Transverse colon (tissue), 4 donors: Measurements from ENCODE around the gene TCF7L2. TPM values are rescaled to one million over a fixed set of nuclear protein-coding genes. Genes with fewer than 3 reads are reported as not detected.

Experiments
- DNase-seq: peaks from one replicate; pipeline ENCODE4 v3.0.0-alpha.2; 2019
- H3K27ac ChIP-seq, 4 donors: fragments of 200-600 bp; sonication (generic); 2 replicates each; pipeline ENCODE4 v1.5.1; 2016 to 2018; ENCODE audit warnings: inconsistent platforms in 4 of 4
- H3K27me3 ChIP-seq: fragments of 200-600 bp; sonication (generic); 2 replicates; pipeline ENCODE4 v1.5.1; 2017; ENCODE audit warnings: inconsistent platforms
- H3K36me3 ChIP-seq, 4 donors: fragments of 200-600 bp; sonication (generic); 2 replicates each; pipeline ENCODE4 v1.5.1; 2017 to 2019; ENCODE audit warnings: inconsistent platforms in 4 of 4
- H3K4me1 ChIP-seq, 4 donors: fragments of 200-600 bp; sonication (generic); 2 replicates each; pipeline ENCODE4 v1.5.1; 2017 to 2020; ENCODE audit warnings: inconsistent platforms in 4 of 4
- H3K4me3 ChIP-seq, 4 donors: fragments of 200-600 bp; sonication (generic); 1 replicate in 1 of 4; 2 replicates in 3 of 4; pipeline versions ENCODE4 v1.5.1 to v1.6.1; 2017 to 2019; ENCODE audit warnings: inconsistent platforms in 4 of 4
- H3K9me3 ChIP-seq, 2 donors: fragments of 200-600 bp; sonication (generic); 2 replicates each; pipeline ENCODE4 v1.5.1; 2017 to 2019; ENCODE audit warnings: inconsistent platforms in 2 of 2
- EP300 ChIP-seq: sonication (generic); formaldehyde crosslinking; IDR thresholded peaks from one replicate; pipeline ENCODE4 v1.6.1; 2017; ENCODE audit warnings: antibody characterized with exemption, low read depth
- POLR2A ChIP-seq: fragments of 450-650 bp; IDR thresholded peaks from one replicate; pipeline ENCODE4 v1.6.1; 2016; ENCODE audit warnings: antibody characterized with exemption, mild to moderate bottlenecking, moderate library complexity
- POLR2AphosphoS5 ChIP-seq, 3 donors: sonication (generic); formaldehyde crosslinking; IDR thresholded peaks; one replicate each; pipeline ENCODE4 v1.6.1; 2016; ENCODE audit warnings: antibody characterized with exemption in 3 of 3
- WGBS, 2 donors: methylation state at CpG; one replicate each; pipeline ENCODE4 v1.1.5; 2018; ENCODE audit warnings: low coverage in 1 of 2; 5-methylcytosine and 5-hydroxymethylcytosine counted together
- in situ Hi-C, 4 donors: fragments of 200-750 bp; cut with MboI; loops; one replicate each; pipeline versions ENCODE4 v1.15.0 to v1.15.1; 2017; ENCODE audit warnings: low sequenced_read_pairs in 3 of 4, low pct_ligation_motif_present in 1 of 4, low pct_unique_long_range_greater_than_20kb in 1 of 4
- intact Hi-C: fragments of 100-400 bp; cut with DNase I; formaldehyde crosslinking; loops from one replicate; pipeline ENCODE4 v1.15.1; 2023; ENCODE audit warnings: low total_unique reads
- total RNA-seq, 4 donors: library from RNA; depleted of rRNA; stranded (reverse); fragments of >200 nt; gene quantifications; one replicate each; pipeline ENCODE4 v1.1.0, GENCODE V29; 2016
- TF ChIP-seq, protein P1 (sequence below), 5 experiments: fragments of 200-600 bp in 3 of 5; fragments of 450-650 bp in 2 of 5; sonication (generic) in 3 of 5; IDR thresholded peaks; 1 replicate in 2 of 5; 2 replicates in 3 of 5; pipeline ENCODE4 v1.5.1; 2016 to 2017; ENCODE audit warnings: antibody characterized with exemption in 5 of 5, inconsistent platforms in 3 of 5, mild to moderate bottlenecking in 2 of 5, moderate library complexity in 1 of 5

TCF7L2 gene
- total RNA-seq, 4 donors from 2014 or later = 84.6 to 249 (median 137) TPM

GRCh38 chr10:112969542-112969941 lies 19.5 kb downstream of the TCF7L2 start:
- Histone ChIP-seq H3K36me3 (peaks cover 0 to 5% (median 0%) of the 10 kb centered on the region in 4 donors), H3K9me3 (no peaks in the 10 kb centered on the region), H3K4me3 (no peak overlapping the region), H3K27me3 (no peaks in the 10 kb centered on the region), H3K4me1 (peaks cover 6 to 19% (median 9%) of the 10 kb centered on the region in 4 donors), H3K27ac (no peak overlapping the region)
- DNase-seq = peak; percentile 44
- in situ Hi-C loops (loop anchor here in 2 of 4 donors (25.0 kb wide), 2 partner anchors 118 to 418 kb away; no protein-coding TSS in a partner anchor), intact Hi-C loops (no loop called here)
- TF ChIP-seq, protein P1, sequence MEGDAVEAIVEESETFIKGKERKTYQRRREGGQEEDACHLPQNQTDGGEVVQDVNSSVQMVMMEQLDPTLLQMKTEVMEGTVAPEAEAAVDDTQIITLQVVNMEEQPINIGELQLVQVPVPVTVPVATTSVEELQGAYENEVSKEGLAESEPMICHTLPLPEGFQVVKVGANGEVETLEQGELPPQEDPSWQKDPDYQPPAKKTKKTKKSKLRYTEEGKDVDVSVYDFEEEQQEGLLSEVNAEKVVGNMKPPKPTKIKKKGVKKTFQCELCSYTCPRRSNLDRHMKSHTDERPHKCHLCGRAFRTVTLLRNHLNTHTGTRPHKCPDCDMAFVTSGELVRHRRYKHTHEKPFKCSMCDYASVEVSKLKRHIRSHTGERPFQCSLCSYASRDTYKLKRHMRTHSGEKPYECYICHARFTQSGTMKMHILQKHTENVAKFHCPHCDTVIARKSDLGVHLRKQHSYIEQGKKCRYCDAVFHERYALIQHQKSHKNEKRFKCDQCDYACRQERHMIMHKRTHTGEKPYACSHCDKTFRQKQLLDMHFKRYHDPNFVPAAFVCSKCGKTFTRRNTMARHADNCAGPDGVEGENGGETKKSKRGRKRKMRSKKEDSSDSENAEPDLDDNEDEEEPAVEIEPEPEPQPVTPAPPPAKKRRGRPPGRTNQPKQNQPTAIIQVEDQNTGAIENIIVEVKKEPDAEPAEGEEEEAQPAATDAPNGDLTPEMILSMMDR (IDR thresholded peaks at IDR 0.05) = no peak
- TF ChIP-seq POLR2AphosphoS5 (IDR thresholded peaks at IDR 0.05) = no peak
- TF ChIP-seq POLR2A = no peak
- 60% methylated on average over 1 to 2 of the region's 2 CpGs for WGBS, 2 donors

- 69 to 77% methylated on average over 3 to 4 of the region's 4 CpGs for WGBS, 2 donors
- no peak for DNase-seq
- intact Hi-C loops = no loop called here
- in situ Hi-C loops = loop anchor here in 2 of 4 donors (25.0 kb wide), 2 partner anchors 117 to 417 kb away; no protein-coding TSS in a partner anchor
- H3K27me3 ChIP-seq = no peaks in the 10 kb centered on the region
- H3K27ac ChIP-seq = no peak overlapping the region
- peaks cover 0 to 5% (median 0%) of the 10 kb centered on the region in 4 donors for H3K36me3 ChIP-seq
- H3K4me3 ChIP-seq = no peak overlapping the region
- H3K9me3 ChIP-seq = no peaks in the 10 kb centered on the region
- TF ChIP-seq POLR2A = no peak
- H3K4me1 ChIP-seq = peaks cover 4 to 16% (median 9%) of the 10 kb centered on the region in 4 donors
Observed at GRCh38 chr10:112970021-112970420, 20.0 kb downstream of the TCF7L2 start.

DNA sequence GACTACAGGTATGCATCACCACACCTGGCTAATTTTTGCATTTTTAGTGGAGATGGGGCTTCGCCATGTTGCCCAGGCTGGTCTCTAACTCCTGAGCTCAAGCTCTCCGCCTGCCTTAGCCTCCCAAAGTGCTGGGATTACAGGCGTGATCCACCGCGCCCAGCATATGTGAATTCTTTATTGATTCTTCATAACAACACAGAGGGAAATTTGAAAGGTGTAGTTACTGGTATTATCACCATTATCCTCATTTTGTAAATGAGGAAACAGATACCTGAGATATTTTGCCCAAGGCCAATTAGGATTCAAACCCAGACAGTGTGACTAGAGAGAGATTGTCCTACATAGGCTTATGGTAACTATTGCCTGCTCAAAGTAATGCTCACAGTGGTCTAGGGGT lies 22.6 kb downstream of the TCF7L2 start:
- intact Hi-C loops = no loop called here

DNA sequence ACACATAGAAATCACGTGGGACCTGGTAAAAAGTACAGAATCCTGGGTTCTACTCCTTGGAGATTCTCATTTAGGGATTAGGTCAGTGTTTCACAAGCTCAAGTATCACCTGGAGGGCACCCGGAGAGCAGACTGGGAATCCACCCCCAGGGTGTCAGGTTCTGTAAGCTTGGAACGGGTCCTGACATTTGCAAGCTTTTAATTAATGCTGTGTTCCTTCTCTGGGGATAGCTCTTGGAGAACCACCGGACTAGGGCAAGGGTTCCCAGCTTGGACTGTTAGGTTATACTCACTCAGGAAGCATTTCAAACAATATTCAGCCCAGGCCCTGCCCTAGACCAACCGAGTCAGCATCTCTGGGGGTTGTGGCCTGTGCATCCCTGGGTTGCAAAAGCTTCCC lies 23.0 kb downstream of the TCF7L2 start:
- 86% methylated on average over 5 of the region's 5 CpGs; no CpG with 5 or more reads in 1 of the 2 donors for WGBS, 2 donors
- peaks cover 0 to 5% (median 0%) of the 10 kb centered on the region in 4 donors for H3K36me3 ChIP-seq
- in situ Hi-C loops (loop anchor here in 2 of 4 donors (25.0 kb wide), 2 partner anchors 114 to 414 kb away; no protein-coding TSS in a partner anchor), intact Hi-C loops (no loop called here)
- DNase-seq = no peak
- H3K9me3 ChIP-seq = no peaks in the 10 kb centered on the region
- H3K4me1 ChIP-seq = peaks cover 0 to 12% (median 7%) of the 10 kb centered on the region in 4 donors
- no peaks in the 10 kb centered on the region for H3K27me3 ChIP-seq
- no peak for TF ChIP-seq POLR2AphosphoS5 (IDR thresholded peaks at IDR 0.05)
- no peak overlapping the region for H3K27ac ChIP-seq
- no peak overlapping the region for H3K4me3 ChIP-seq

More for the DNA sequence above, 22.6 kb downstream of the TCF7L2 start:
- Histone ChIP-seq H3K9me3 (no peaks in the 10 kb centered on the region), H3K36me3 (peaks cover 0 to 5% (median 0%) of the 10 kb centered on the region in 4 donors), H3K4me3 (no peak overlapping the region), H3K4me1 (peaks cover 0 to 12% (median 7%) of the 10 kb centered on the region in 4 donors), H3K27ac (no peak overlapping the region), H3K27me3 (no peaks in the 10 kb centered on the region)
- TF ChIP-seq EP300 = no peak
- 92 to 93% methylated on average over 3 to 5 of the region's 5 CpGs for WGBS, 2 donors
- DNase-seq = no peak
- in situ Hi-C loops = loop anchor here in 2 of 4 donors (25.0 kb wide), 2 partner anchors 115 to 415 kb away; no protein-coding TSS in a partner anchor

DNA sequence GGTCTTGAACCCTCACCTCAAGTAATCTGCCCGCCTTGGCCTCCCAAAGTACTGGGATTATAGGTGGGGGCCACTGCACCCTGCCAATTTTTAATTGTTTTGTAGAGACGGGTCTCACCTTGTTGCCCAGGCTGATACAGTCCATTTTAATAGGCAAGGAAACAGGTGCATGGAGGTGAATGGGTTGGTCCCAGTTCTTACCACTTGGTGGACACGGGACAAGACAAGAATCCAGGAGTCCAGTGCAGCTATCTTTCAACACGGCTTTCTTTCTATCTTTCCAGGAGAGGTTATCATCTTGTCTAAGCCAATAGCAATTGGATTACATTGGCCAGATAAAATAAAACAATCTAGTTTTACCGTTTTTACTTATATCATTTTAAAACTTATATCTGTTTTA lies 23.8 kb downstream of the TCF7L2 start:
- Histone ChIP-seq H3K27ac (no peak overlapping the region), H3K27me3 (no peaks in the 10 kb centered on the region), H3K36me3 (no peaks in the 10 kb centered on the region), H3K9me3 (no peaks in the 10 kb centered on the region), H3K4me3 (no peak overlapping the region), H3K4me1 (peaks cover 0 to 12% (median 7%) of the 10 kb centered on the region in 4 donors)
- TF ChIP-seq EP300 = no peak
- TF ChIP-seq, protein P1 (IDR thresholded peaks at IDR 0.05) = no peak
- TF ChIP-seq POLR2AphosphoS5 (IDR thresholded peaks at IDR 0.05) = no peak
- no peak for TF ChIP-seq POLR2A
- DNase-seq = no peak
- intact Hi-C loops (no loop called here), in situ Hi-C loops (loop anchor here in 2 of 4 donors (25.0 kb wide), 2 partner anchors 113 to 413 kb away; no protein-coding TSS in a partner anchor)
- WGBS, 2 donors = 90 to 95% methylated on average over 5 of the region's 5 CpGs
